ENCODE data around the gene NBAS. TPM values are rescaled to one million over a fixed set of nuclear protein-coding genes. Genes with fewer than 3 reads are reported as not detected.

NBAS gene
- total RNA-seq, 1 experiment from 2014 or later: 32.5 TPM

DNA sequence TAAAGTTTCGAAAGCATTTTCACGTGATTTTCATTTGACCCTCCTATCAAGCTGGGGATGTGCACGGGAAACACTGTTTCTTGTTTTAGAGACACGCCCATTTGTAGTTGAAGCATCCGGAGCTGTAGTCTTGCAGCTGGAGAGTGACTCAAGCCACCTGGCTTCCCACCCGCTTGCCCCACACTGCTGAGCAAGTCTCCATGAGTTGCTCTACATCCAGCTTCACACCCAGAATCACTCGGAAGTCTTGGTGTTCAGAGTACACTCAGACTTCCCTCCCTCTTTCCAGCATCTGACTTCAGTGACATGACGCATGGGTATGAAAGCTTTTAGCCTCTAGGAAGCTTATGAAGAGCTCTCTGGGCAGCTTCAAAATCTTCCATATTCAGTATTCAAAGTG is 262.4 kb downstream of the NBAS start:
- no peak overlapping the region for H4K8ac ChIP-seq (replicated peaks; ENCODE audit: insufficient read length, low read depth, low read length)
- H3K79me1 ChIP-seq (ENCODE audit: insufficient read depth, low read depth, low read length, poor library complexity, severe bottlenecking): no peaks in the 10 kb centered on the region
- H4K91ac ChIP-seq (ENCODE audit: insufficient read length, low read depth, low read length): no peak overlapping the region
- no peaks in the 10 kb centered on the region for H3K79me2 ChIP-seq (ENCODE audit: insufficient read depth, low read length)
- H3K14ac ChIP-seq (ENCODE audit: insufficient read depth, low read length): no peak overlapping the region
- Mint-ChIP-seq H3K4me1 (peaks cover 0 to 5% of the 10 kb centered on the region in 2 experiments; a peak in 2 of 4 replicates), H3K4me3 (no peak overlapping the region), H3K27ac (no peak overlapping the region; a peak in 1 of 7 replicates), H3K27me3 (ENCODE audit: low read depth) (no peaks in the 10 kb centered on the region), H3K9me3 (no peaks in the 10 kb centered on the region), H3K36me3 (ENCODE audit: insufficient read depth in 1 of 3, low read depth in 3 of 3) (peaks cover 0 to 9% (median 4%) of the 10 kb centered on the region in 3 experiments; a peak in 4 of 7 replicates)
- H3K23me2 ChIP-seq (ENCODE audit: insufficient read length, low read depth, low read length, poor library complexity, severe bottlenecking): no peaks in the 10 kb centered on the region
- H2AK5ac ChIP-seq (ENCODE audit: insufficient read length, low read length): no peak overlapping the region
- H3K4me1 ChIP-seq (ENCODE audit: insufficient read depth, low read length): no peaks in the 10 kb centered on the region
- no peak overlapping the region for H2BK20ac ChIP-seq (ENCODE audit: low read depth, low read length, poor library complexity, severe bottlenecking)
- H3K27ac ChIP-seq (ENCODE audit: insufficient read length, low read depth, low read length): no peak overlapping the region
- no peak overlapping the region for H3K4me2 ChIP-seq (ENCODE audit: insufficient read depth, insufficient read length, low read length)
- no peak overlapping the region for H2AFZ ChIP-seq (ENCODE audit: low read length)
- no peak overlapping the region for H3K23ac ChIP-seq (ENCODE audit: insufficient read length, low read depth, low read length)
- no peaks in the 10 kb centered on the region for H3K9me3 ChIP-seq (ENCODE audit: control insufficient read depth, low read depth, low read length)
- no peak overlapping the region for H3K9ac ChIP-seq (ENCODE audit: extremely low read depth, insufficient read length, low read length)
- H3K27me3 ChIP-seq (ENCODE audit: insufficient read depth, low read length): no peaks in the 10 kb centered on the region
- no peak overlapping the region for H3T11ph ChIP-seq (ENCODE audit: low read length)
- DNase-seq: no peak
- no CpG with 5 or more reads among the region's 8 CpGs for WGBS (ENCODE audit: extremely low coverage, insufficient read length, low lambda C conversion rate)
- TF ChIP-seq, protein P1, sequence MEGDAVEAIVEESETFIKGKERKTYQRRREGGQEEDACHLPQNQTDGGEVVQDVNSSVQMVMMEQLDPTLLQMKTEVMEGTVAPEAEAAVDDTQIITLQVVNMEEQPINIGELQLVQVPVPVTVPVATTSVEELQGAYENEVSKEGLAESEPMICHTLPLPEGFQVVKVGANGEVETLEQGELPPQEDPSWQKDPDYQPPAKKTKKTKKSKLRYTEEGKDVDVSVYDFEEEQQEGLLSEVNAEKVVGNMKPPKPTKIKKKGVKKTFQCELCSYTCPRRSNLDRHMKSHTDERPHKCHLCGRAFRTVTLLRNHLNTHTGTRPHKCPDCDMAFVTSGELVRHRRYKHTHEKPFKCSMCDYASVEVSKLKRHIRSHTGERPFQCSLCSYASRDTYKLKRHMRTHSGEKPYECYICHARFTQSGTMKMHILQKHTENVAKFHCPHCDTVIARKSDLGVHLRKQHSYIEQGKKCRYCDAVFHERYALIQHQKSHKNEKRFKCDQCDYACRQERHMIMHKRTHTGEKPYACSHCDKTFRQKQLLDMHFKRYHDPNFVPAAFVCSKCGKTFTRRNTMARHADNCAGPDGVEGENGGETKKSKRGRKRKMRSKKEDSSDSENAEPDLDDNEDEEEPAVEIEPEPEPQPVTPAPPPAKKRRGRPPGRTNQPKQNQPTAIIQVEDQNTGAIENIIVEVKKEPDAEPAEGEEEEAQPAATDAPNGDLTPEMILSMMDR (conservative IDR thresholded peaks at IDR 0.05): no peak
- H2BK12ac ChIP-seq (ENCODE audit: insufficient read length, low read depth, low read length): no peak overlapping the region
- no peak overlapping the region for H2BK5ac ChIP-seq (ENCODE audit: insufficient read length, low read length)
- H4K5ac ChIP-seq (ENCODE audit: insufficient read length, low read depth, low read length): no peak overlapping the region
- H4K20me1 ChIP-seq (ENCODE audit: control insufficient read depth, insufficient read depth, insufficient read length): no peaks in the 10 kb centered on the region
- H3K18ac ChIP-seq (ENCODE audit: insufficient read length, low read depth, low read length): no peak overlapping the region
- H3K56ac ChIP-seq (ENCODE audit: insufficient read length, low read depth, low read length): no peak overlapping the region
- no peak overlapping the region for H3K4ac ChIP-seq (ENCODE audit: low read depth, low read length)
- no peak overlapping the region for H2BK120ac ChIP-seq (ENCODE audit: low read depth, low read length, poor library complexity, severe bottlenecking)
- no peak overlapping the region for H2BK15ac ChIP-seq (ENCODE audit: low read depth, low read length)
